ENCODE measurements around the gene UBN1.

- TF ChIP-seq, protein P1, sequence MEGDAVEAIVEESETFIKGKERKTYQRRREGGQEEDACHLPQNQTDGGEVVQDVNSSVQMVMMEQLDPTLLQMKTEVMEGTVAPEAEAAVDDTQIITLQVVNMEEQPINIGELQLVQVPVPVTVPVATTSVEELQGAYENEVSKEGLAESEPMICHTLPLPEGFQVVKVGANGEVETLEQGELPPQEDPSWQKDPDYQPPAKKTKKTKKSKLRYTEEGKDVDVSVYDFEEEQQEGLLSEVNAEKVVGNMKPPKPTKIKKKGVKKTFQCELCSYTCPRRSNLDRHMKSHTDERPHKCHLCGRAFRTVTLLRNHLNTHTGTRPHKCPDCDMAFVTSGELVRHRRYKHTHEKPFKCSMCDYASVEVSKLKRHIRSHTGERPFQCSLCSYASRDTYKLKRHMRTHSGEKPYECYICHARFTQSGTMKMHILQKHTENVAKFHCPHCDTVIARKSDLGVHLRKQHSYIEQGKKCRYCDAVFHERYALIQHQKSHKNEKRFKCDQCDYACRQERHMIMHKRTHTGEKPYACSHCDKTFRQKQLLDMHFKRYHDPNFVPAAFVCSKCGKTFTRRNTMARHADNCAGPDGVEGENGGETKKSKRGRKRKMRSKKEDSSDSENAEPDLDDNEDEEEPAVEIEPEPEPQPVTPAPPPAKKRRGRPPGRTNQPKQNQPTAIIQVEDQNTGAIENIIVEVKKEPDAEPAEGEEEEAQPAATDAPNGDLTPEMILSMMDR (IDR thresholded peaks at IDR 0.05; ENCODE audit: insufficient read depth, low read length, poor library complexity, severe bottlenecking) = no peak
- TF ChIP-seq EZH2phosphoT487 (conservative IDR thresholded peaks at IDR 0.05; ENCODE audit: low read length) = no peak
Measured at GRCh38 chr16:4859900-4860255, 12.6 kb downstream of the UBN1 start.

Data from SU-DHL-6 (cell line).